ENCODE results near the gene INPP5B.

Gene INPP5B

GRCh38 chr1:37951041-37951782 lies 4.4 kb upstream of the INPP5B start:
- Histone ChIP-seq H3K9me2 (replicated peaks; ENCODE audit: insufficient read depth, low read length) (no peaks in the 10 kb centered on the region), H3K9me3 (replicated peaks; ENCODE audit: insufficient read depth, low read length) (no peaks in the 10 kb centered on the region), H3K36me3 (replicated peaks; ENCODE audit: insufficient read depth, low read length) (no peaks in the 10 kb centered on the region), H4K20me1 (ENCODE audit: insufficient read depth, low read length) (no peaks in the 10 kb centered on the region), H3K27ac (ENCODE audit: low read length) (no peak overlapping the region), H3K9ac (ENCODE audit: low read length) (no peak overlapping the region), H3F3A (ENCODE audit: insufficient read depth, low read length) (no peaks in the 10 kb centered on the region), H3K4me2 (ENCODE audit: low read depth, low read length) (no peak overlapping the region), H2AFZ (ENCODE audit: low read length) (no peak overlapping the region), H3K79me2 (ENCODE audit: low read length) (peaks cover 5% of the 10 kb centered on the region), H3K4me3 (ENCODE audit: low read length) (no peak overlapping the region), H3K4me1 (ENCODE audit: low read length) (peaks cover 5% of the 10 kb centered on the region; the same call in 1 of the 2 replicates), H3K27me3 (replicated peaks; ENCODE audit: insufficient read depth, low read length) (no peaks in the 10 kb centered on the region)
- TF ChIP-seq CTCF (IDR thresholded peaks at IDR 0.05; ENCODE audit: low read length) (no peak), EZH2 (optimal IDR thresholded peaks at IDR 0.05; ENCODE audit: low read depth, low read length) (no peak), EZH2phosphoT487 (IDR thresholded peaks at IDR 0.05; ENCODE audit: low read length) (no peak)
- DNase-seq: no peak

GRCh38 chr1:37949524-37950152 lies 2.8 kb upstream of the INPP5B start:
- Histone ChIP-seq H3K9ac (ENCODE audit: low read length) (no peak overlapping the region), H3K79me2 (ENCODE audit: low read length) (peaks cover 15% of the 10 kb centered on the region), H3K36me3 (replicated peaks; ENCODE audit: insufficient read depth, low read length) (no peaks in the 10 kb centered on the region), H3K9me2 (replicated peaks; ENCODE audit: insufficient read depth, low read length) (no peaks in the 10 kb centered on the region), H3K27me3 (replicated peaks; ENCODE audit: insufficient read depth, low read length) (no peaks in the 10 kb centered on the region), H2AFZ (ENCODE audit: low read length) (no peak overlapping the region), H3F3A (ENCODE audit: insufficient read depth, low read length) (no peaks in the 10 kb centered on the region), H3K4me1 (ENCODE audit: low read length) (peaks cover 11% of the 10 kb centered on the region), H3K9me3 (replicated peaks; ENCODE audit: insufficient read depth, low read length) (no peaks in the 10 kb centered on the region), H4K20me1 (ENCODE audit: insufficient read depth, low read length) (no peaks in the 10 kb centered on the region), H3K4me3 (ENCODE audit: low read length) (no peak overlapping the region), H3K27ac (ENCODE audit: low read length) (no peak overlapping the region), H3K4me2 (ENCODE audit: low read depth, low read length) (no peak overlapping the region)
- DNase-seq: no peak
- no peak for TF ChIP-seq CTCF (IDR thresholded peaks at IDR 0.05; ENCODE audit: low read length)
- no peak for TF ChIP-seq EZH2phosphoT487 (IDR thresholded peaks at IDR 0.05; ENCODE audit: low read length)
- TF ChIP-seq EZH2 (optimal IDR thresholded peaks at IDR 0.05; ENCODE audit: low read depth, low read length): no peak

GRCh38 chr1:37948841-37949240 lies 2.0 kb upstream of the INPP5B start:
- Histone ChIP-seq H3K9me2 (replicated peaks; ENCODE audit: insufficient read depth, low read length) (no peaks in the 10 kb centered on the region), H3F3A (ENCODE audit: insufficient read depth, low read length) (no peaks in the 10 kb centered on the region), H3K27me3 (replicated peaks; ENCODE audit: insufficient read depth, low read length) (no peaks in the 10 kb centered on the region), H3K27ac (ENCODE audit: low read length) (no peak overlapping the region), H3K4me1 (ENCODE audit: low read length) (peaks cover 11% of the 10 kb centered on the region), H2AFZ (ENCODE audit: low read length) (no peak overlapping the region), H4K20me1 (ENCODE audit: insufficient read depth, low read length) (no peaks in the 10 kb centered on the region), H3K4me2 (ENCODE audit: low read depth, low read length) (no peak overlapping the region), H3K9me3 (replicated peaks; ENCODE audit: insufficient read depth, low read length) (no peaks in the 10 kb centered on the region), H3K9ac (ENCODE audit: low read length) (no peak overlapping the region), H3K79me2 (ENCODE audit: low read length) (peaks cover 15% of the 10 kb centered on the region), H3K4me3 (ENCODE audit: low read length) (no peak overlapping the region), H3K36me3 (replicated peaks; ENCODE audit: insufficient read depth, low read length) (no peaks in the 10 kb centered on the region)
- DNase-seq: no peak
- no peak for TF ChIP-seq CTCF (IDR thresholded peaks at IDR 0.05; ENCODE audit: low read length)
- TF ChIP-seq EZH2 (optimal IDR thresholded peaks at IDR 0.05; ENCODE audit: low read depth, low read length): no peak
- TF ChIP-seq EZH2phosphoT487 (IDR thresholded peaks at IDR 0.05; ENCODE audit: low read length): no peak

All from MM.1S (cell line).